GM18870 (cell line): Measurements from ENCODE around the gene CERS4.
"Not testable (repeated sequence)": the region's sequence is repeated elsewhere in the genome, so short reads cannot be mapped to it uniquely, and the experiment has no call there.

Source experiments
- ATAC-seq: cut with Tn5 transposase; IDR thresholded peaks from one replicate; pipeline ENCODE4 v1.9.1; 2021; ENCODE audit warnings: moderate library complexity; ENCODE audit not compliant: unreplicated experiment

CERS4 gene

GRCh38 chr19:8240274-8241229 is 31.4 kb downstream of the CERS4 start:
- no peak for ATAC-seq

GRCh38 chr19:8241646-8242045 is 32.5 kb downstream of the CERS4 start:
- no peak for ATAC-seq

- no peak for ATAC-seq
Measured at GRCh38 chr19:8242211-8242821, 33.1 kb downstream of the CERS4 start.

GRCh38 chr19:8243146-8243545 is 34.0 kb downstream of the CERS4 start:
- ATAC-seq, result no peak

- no peak for ATAC-seq
Measured at GRCh38 chr19:8244442-8244841, 35.3 kb downstream of the CERS4 start.

- ATAC-seq, result no peak
Measured at GRCh38 chr19:8245869-8246835, 37.0 kb downstream of the CERS4 start.

GRCh38 chr19:8247129-8247890 is 38.1 kb downstream of the CERS4 start:
- ATAC-seq, result not testable (repeated sequence)

- ATAC-seq, result no peak
Measured at GRCh38 chr19:8248348-8249328, 39.5 kb downstream of the CERS4 start.

- ATAC-seq, result no peak
Measured at GRCh38 chr19:8250596-8250995, 41.4 kb downstream of the CERS4 start.

- no peak for ATAC-seq
Measured at GRCh38 chr19:8251025-8251472, 41.9 kb downstream of the CERS4 start.

- no peak for ATAC-seq
Measured at GRCh38 chr19:8252922-8253589, 43.9 kb downstream of the CERS4 start.

GRCh38 chr19:8253678-8254077 is 44.5 kb downstream of the CERS4 start:
- ATAC-seq, result no peak

- ATAC-seq, result no peak
Measured at GRCh38 chr19:8254286-8255001, 45.3 kb downstream of the CERS4 start.

- no peak for ATAC-seq
Measured at GRCh38 chr19:8255426-8256125, 46.4 kb downstream of the CERS4 start.

- ATAC-seq, result no peak
Measured at GRCh38 chr19:8256276-8257051, 47.3 kb downstream of the CERS4 start.

- ATAC-seq, result no peak
Measured at GRCh38 chr19:8257052-8257443, 47.9 kb downstream of the CERS4 start.
